HFFc6 (cell line): ENCODE data around the gene ANKRD13D. TPM values are rescaled to one million over a fixed set of nuclear protein-coding genes. Genes with fewer than 3 reads are reported as not detected.
"Not testable (repeated sequence)": the region's sequence is repeated elsewhere in the genome, so short reads cannot be mapped to it uniquely, and the experiment has no call there.

Source experiments
- DNase-seq: peaks from one replicate; pipeline ENCODE4 v3.0.0-alpha.2; 2018
- H3K27ac Mint-ChIP-seq: 2 replicates; pipeline ENCODE4 v1.8.0; 2020; ENCODE audit warnings: mild to moderate bottlenecking, mixed read lengths
- H3K27me3 Mint-ChIP-seq: 2 replicates; pipeline ENCODE4 v1.8.0; 2021; ENCODE audit warnings: mild to moderate bottlenecking, moderate library complexity, mixed read lengths; ENCODE audit not compliant: insufficient read depth
- H3K36me3 Mint-ChIP-seq: 2 replicates; pipeline ENCODE4 v1.8.0; 2021; ENCODE audit warnings: low read depth, mixed read lengths
- H3K4me1 Mint-ChIP-seq: 2 replicates; pipeline ENCODE4 v1.8.0; 2020; ENCODE audit warnings: low read depth, mixed read lengths
- H3K4me3 Mint-ChIP-seq: 2 replicates; pipeline ENCODE4 v1.8.0; 2020; ENCODE audit warnings: mild to moderate bottlenecking, moderate library complexity, mixed read lengths
- H3K9me3 Mint-ChIP-seq: 2 replicates; pipeline ENCODE4 v1.8.0; 2020; ENCODE audit warnings: mild to moderate bottlenecking, mixed read lengths
- total RNA-seq, 6 experiments: library from RNA; stranded (reverse); fragmentation: NEBNext Ultra II Directional; extraction: Animal tissue kit (Norgen Biotek cat#: 25700); gene quantifications; 2 replicates in 1 of 6; 3 replicates in 5 of 6; pipeline ENCODE4 v1.2.3, GENCODE V29; 2021
- TF ChIP-seq, protein P1 (sequence below): fragments of 200-600 bp; sonication (generic); IDR thresholded peaks from 2 replicates; pipeline ENCODE4 v1.5.0; 2021; ENCODE audit warnings: antibody characterized with exemption, mild to moderate bottlenecking

Gene ANKRD13D
- total RNA-seq, 6 experiments from 2014 or later = 24.7 to 34.6 (median 26.4) TPM

DNA sequence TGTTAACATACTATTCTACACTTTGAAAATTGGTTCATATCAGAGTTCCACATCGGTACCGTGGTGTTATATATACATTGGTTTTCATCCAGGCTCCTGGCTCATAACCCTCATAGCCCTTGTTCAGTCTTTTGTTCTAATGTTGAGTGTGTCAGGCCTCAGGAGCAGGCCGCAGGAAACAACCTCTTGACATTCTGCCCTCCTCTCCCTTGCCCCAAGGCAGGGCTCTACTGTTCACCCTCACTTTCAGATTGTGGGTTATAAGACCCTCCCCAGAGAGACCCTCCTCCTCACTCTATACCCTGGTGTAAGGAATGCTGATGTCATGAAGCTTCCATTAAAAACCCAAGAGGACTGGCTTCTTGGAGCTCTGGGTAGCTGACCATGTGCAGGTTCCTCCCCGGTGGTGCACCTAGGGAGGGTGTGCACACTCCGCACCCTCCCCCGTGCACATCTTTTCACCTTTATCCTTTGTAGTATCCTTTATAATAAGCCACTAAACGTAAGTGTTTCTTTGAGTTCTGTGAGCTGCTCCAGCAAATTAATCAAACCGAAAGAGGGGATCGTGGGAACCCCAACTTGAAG, 26.3 kb downstream of the ANKRD13D start:
- TF ChIP-seq, protein P1, sequence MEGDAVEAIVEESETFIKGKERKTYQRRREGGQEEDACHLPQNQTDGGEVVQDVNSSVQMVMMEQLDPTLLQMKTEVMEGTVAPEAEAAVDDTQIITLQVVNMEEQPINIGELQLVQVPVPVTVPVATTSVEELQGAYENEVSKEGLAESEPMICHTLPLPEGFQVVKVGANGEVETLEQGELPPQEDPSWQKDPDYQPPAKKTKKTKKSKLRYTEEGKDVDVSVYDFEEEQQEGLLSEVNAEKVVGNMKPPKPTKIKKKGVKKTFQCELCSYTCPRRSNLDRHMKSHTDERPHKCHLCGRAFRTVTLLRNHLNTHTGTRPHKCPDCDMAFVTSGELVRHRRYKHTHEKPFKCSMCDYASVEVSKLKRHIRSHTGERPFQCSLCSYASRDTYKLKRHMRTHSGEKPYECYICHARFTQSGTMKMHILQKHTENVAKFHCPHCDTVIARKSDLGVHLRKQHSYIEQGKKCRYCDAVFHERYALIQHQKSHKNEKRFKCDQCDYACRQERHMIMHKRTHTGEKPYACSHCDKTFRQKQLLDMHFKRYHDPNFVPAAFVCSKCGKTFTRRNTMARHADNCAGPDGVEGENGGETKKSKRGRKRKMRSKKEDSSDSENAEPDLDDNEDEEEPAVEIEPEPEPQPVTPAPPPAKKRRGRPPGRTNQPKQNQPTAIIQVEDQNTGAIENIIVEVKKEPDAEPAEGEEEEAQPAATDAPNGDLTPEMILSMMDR = no peak
- no peaks in the 10 kb centered on the region for H3K9me3 Mint-ChIP-seq
- H3K27me3 Mint-ChIP-seq = no peaks in the 10 kb centered on the region; the same call in 1 of the 2 replicates
- H3K27ac Mint-ChIP-seq = no peak overlapping the region
- H3K4me3 Mint-ChIP-seq = no peak overlapping the region; the same call in 1 of the 2 replicates
- DNase-seq = no peak
- no peaks in the 10 kb centered on the region for H3K36me3 Mint-ChIP-seq
- H3K4me1 Mint-ChIP-seq = peaks cover 15% of the 10 kb centered on the region

DNA sequence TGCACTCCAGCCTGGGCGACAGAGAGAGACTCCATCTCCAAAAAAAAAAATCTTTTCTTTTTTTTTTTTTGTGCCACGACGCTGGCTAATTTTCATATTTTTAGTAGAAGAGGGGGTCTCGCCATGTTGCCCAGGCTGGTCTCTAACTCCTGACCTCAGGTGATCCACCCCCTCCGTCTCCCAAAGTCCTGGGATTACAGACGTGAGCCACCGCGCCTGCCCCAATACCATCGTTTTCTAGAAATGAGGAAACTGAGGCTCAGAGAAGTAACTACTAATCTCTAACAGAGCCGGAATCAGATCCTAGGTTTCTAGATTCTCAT, 27.7 kb downstream of the ANKRD13D start:
- DNase-seq = no peak
- Mint-ChIP-seq H3K4me1 (peaks cover 16% of the 10 kb centered on the region), H3K4me3 (peak overlapping the region; percentile 92), H3K27ac (peak overlapping the region; percentile 86), H3K36me3 (no peaks in the 10 kb centered on the region), H3K27me3 (no peaks in the 10 kb centered on the region; the same call in 1 of the 2 replicates), H3K9me3 (no peaks in the 10 kb centered on the region)
- TF ChIP-seq, protein P1 = no peak

DNA sequence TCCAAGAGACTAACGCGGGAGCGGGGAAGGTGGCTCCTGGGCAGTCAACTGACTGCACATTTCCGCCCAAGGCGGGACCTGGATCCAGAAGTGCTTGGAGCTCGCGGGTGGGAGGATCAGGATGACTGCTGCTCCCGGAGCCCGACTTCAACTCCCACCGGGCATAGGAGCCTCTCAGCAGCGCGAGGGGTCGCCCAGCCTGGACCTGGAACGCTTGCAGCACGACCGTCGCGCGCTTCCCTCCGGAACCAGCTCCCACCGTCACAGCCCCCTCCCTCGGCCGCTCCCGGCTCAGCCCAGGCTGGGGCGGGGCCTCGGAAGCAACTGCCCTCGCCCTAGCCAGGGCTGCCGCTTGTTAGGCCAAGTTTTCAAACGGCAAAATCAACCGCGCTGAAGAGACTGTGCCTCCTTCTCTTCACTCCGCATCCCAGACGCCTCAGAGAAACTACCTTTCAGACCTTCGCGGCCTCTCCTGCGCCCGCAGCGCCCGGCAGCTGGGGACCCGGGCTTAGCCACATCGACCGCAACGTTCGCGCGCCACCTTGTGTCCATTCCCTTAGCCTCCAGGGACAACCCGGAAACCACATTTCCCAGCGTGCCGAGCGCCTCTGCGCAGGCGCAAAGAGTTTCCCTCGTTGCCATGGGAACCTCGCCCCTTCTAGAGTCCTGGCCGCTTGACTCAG, 28.2 kb downstream of the ANKRD13D start:
- Mint-ChIP-seq H3K27me3 (no peaks in the 10 kb centered on the region; the same call in 1 of the 2 replicates), H3K4me3 (peak overlapping the region; percentile 92), H3K9me3 (no peaks in the 10 kb centered on the region), H3K27ac (peak overlapping the region; percentile 86), H3K4me1 (peaks cover 16% of the 10 kb centered on the region), H3K36me3 (no peaks in the 10 kb centered on the region)
- DNase-seq = peak; percentile 92
- TF ChIP-seq, protein P1 = peak; percentile 94

DNA sequence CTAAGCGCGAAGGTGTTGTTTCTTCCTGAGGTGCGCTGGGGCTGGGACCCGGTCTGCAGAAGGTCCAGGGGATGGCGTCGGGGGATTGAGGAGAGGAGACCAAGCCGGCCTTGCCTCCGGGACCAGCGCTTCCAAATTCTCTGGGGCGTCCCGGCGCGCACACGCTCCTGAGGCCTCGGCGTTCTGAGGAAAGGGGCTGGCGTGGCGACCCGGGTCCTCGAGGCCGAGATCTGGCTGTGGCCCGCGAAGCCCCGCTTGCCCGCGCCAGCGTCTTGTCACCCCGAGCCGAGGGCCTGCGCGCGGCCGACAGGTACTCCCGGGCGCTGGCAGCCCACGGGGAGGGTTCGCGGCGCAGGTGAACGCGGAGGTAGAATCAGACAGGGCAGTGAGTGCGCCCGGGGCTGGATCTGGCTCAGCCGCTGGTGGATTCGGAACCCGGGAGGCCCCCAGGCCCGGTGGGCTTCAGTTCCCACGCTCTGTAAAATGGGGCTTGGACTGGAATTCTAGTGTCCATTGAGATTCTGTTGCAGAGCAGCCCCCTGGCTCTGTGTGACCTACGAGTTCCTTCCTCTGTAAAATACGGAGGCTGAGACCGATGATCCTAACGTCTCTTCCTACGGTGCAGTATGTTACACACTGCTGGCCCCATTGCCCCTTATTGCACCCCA, 28.9 kb downstream of the ANKRD13D start:
- Mint-ChIP-seq H3K27me3 (no peaks in the 10 kb centered on the region; the same call in 1 of the 2 replicates), H3K27ac (peak overlapping the region; percentile 86), H3K9me3 (no peaks in the 10 kb centered on the region), H3K36me3 (no peaks in the 10 kb centered on the region), H3K4me3 (peak overlapping the region; percentile 92), H3K4me1 (peaks cover 16% of the 10 kb centered on the region)
- TF ChIP-seq, protein P1 = no peak; the same call in 1 of the 2 replicates
- no peak for DNase-seq

DNA sequence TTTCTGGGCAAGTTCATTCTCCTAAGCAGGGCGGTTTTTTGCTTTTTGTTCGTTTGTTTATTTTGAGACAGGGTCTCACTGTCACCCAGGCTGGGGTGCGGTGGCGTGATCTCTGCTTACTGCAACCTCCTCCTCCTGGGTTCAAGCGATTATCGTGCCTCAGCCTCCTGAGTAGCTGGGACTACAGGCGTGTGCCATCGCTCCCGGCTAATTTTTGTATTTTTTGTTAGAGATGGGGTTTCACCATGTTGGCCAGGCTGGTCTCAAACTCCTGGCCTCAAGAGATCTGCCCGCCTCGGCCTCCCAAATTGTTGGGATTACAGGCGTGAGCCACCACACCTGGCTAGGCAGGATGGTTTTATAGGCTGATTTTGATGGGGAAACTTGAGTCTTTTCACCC, 29.8 kb downstream of the ANKRD13D start:
- H3K9me3 Mint-ChIP-seq, H3K27me3 Mint-ChIP-seq, H3K36me3 Mint-ChIP-seq, H3K27ac Mint-ChIP-seq, DNase-seq: not testable (repeated sequence)
- Mint-ChIP-seq H3K4me1 (peaks cover 16% of the 10 kb centered on the region), H3K4me3 (peak overlapping the region; percentile 92)

DNA sequence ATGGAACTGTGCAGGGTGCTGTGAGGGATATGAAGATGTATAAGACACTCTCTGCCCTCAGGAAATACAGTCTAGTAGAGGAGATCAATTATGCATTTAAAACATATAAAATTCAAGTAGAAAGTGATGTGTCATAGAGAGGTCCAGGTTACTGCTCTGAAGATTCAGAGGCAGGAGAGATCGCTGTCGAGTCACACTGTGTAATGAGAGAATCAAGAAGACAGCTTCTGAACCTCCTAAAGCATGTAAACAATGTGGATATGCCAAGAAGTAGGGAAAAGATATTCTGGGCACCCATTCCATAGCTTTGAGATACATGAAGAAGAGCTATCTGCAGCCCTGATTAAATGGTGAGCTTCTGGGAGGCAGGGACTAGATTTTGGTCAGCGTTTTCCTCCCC, 30.9 kb downstream of the ANKRD13D start:
- Mint-ChIP-seq H3K9me3 (no peaks in the 10 kb centered on the region), H3K36me3 (no peaks in the 10 kb centered on the region), H3K4me3 (no peak overlapping the region), H3K4me1 (peaks cover 16% of the 10 kb centered on the region), H3K27ac (no peak overlapping the region), H3K27me3 (no peaks in the 10 kb centered on the region; the same call in 1 of the 2 replicates)
- peak; percentile 35 for DNase-seq
- TF ChIP-seq, protein P1 = no peak
